Forelimb muscle (tissue), 1 donor: ENCODE measurements around the gene CLSTN2. TPM values are rescaled to one million over a fixed set of nuclear protein-coding genes. Genes with fewer than 3 reads are reported as not detected.
A peak's percentile ranks its signal among the peaks of the same experiment; 100 is the strongest.

Experiments
- DNase-seq: peaks from one replicate; pipeline ENCODE4 v3.0.0-alpha.2; 2013; ENCODE audit warnings: low read depth
- polyA plus RNA-seq: library from polyadenylated mRNA; unstranded; fragments of 120-200 nt; gene quantifications from one replicate; pipeline ENCODE4 v1.2.1, GENCODE V29; 2013; ENCODE audit not compliant: insufficient read length

The CLSTN2 gene
- polyA plus RNA-seq, 1 donor = 2.1 TPM

DNA sequence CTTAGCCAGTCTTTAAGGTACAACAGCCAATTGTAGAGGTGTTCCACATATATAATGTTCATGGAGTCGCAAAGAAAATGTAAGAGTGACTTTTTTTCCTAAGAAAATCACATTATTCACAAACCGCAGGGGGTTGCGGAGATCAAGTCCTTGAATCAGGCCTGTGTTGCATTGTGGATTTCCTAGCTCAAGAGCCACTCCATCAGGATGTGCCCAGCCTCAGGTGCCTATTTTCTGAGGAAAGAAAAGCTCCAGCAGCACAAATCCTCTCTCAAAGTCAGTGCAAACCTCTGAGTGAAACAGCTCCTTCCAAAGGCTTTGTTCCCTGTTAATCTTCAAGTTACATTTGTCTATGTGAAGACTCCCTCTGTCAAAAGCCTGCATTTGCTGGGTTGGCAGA is 349.4 kb downstream of the CLSTN2 start:
- DNase-seq = no peak

DNA sequence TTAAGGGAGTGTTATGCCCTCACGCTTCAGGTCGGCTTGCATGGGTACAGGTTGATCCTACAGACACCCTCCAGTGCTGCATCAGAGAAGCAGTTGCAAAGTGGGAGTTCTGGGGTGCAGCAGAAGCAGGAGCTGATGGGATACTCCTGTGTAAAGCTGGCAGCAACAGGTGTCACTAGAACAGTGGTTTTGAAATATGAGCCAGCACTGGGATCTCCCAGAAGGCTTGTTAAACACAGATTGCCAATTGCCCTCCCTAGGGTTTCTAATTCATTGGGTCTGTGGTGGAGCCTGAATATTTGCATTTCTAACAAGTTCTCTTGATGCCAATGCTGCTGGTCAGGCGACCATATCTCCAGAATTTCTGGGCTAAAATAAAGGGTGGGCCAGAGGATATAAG is 350.4 kb downstream of the CLSTN2 start:
- no peak for DNase-seq

DNA sequence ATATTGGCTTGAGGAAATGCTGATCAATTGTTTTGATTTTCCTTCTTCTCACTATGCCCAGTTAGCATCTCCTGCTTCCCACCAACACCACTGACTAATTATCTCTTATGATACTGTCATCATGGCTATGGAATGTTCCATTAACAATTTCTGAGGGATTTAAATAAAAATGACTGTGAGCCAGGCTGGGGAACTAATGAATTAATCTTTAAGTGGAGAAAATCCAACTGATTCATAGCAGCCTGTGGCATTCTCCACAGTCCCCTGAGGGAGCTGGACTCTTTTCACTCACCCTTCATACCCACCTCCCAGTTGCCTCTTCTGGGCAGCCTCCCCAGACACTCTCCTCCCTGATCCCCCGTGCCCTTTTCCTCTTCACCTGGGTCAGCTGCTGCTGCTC is 353.6 kb downstream of the CLSTN2 start:
- no peak for DNase-seq

DNA sequence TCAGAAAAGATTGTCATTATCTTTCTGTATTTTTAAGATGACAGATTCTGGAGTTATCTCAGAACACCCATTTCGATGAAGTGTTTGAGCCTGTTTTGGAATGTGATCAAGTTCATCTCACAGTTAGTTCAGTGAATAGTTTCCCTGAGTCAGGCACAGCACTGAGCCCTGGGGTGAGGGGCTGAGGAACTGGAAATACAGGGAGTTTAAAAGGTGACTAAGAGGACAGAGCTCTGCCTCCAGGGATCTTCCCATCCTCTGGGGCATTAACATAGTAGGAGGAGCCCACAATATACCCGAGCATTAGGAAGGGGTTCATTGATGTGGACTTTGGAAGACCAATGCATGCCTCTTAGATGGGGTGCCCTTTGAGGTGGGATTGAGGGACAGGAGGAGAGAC is 355.1 kb downstream of the CLSTN2 start:
- DNase-seq = no peak

DNA sequence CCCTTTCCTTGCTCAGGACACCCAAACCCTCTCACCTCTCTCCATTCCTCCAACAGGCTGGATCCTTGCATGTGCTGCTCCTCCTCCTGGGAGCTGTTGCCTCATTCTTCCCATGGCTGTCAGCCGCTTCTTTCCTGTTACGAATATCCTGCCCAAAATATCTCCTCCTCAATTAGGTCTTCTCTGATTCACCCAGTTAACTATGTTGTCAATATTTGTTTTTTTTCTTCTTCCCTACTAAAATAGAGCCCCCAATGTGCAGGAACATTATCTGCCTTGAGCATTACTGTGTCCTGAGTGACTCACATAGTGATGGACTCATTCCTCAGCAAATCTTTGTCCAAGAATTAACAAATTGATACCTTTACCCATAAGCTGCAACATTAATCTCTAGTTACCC is 357.2 kb downstream of the CLSTN2 start:
- DNase-seq = no peak

DNA sequence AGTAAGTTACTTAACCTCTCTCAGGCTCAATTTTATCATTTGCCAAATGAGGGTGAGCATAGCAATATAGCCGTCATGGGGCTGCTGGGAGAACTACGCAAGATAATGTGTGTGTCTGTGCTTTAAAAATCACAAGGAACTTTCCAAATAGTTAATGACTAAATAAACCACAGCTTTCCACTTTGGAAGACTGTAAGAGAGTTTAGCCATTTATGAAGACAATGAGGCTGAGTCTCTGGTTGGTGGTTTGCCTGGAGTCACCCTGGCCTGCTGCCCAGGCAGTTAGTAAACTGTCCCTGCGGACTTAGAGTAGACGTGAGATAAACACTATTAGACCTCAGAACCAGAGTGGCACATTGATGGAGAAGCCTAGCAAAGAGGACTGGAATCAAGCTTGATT is 357.7 kb downstream of the CLSTN2 start:
- DNase-seq = no peak

DNA sequence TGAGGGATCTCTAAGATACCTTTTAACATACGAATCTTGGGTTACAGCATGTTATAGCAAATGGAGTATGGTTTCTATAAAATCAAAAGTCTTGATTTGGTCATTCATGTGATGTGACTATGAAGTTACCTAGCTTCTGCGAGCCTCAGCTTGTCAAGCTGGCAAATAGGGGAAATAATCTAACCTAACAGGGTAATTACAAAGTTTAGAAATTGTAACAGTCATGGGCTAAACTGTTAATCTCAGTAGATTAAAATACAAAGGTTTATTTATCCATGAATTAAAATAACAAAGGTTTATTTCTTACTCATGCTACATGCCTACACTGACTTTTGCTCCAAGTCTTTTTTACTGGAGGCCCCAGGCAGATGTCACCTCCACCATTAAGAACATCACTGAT is 359.1 kb downstream of the CLSTN2 start:
- no peak for DNase-seq

DNA sequence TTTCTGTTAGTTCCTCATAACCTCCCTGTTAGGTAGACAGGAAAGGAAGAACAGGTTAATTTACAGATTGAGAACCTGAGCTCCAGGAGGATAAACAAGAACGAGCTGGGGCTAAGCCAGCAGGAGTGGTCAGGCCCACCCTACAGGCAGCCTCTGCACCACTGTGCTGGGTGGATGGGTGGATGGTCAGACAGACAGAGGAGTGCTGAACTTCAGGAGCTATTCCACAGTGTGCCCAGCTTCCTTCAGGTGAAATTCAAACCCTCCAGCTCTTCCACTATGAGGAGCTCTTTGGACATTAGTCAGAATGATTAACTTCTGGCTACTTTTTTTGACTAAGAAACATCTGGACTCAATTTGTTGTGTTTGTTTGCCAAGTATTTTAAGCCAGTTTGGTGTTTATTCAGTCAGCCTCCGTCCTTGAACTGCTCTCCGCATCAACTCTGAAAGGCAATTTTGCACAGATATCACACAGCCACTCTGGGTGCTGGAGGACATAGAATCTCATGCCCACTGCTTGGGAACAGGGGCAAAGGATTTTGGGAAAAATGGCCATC is 361.9 kb downstream of the CLSTN2 start:
- peak; percentile 35 for DNase-seq

DNA sequence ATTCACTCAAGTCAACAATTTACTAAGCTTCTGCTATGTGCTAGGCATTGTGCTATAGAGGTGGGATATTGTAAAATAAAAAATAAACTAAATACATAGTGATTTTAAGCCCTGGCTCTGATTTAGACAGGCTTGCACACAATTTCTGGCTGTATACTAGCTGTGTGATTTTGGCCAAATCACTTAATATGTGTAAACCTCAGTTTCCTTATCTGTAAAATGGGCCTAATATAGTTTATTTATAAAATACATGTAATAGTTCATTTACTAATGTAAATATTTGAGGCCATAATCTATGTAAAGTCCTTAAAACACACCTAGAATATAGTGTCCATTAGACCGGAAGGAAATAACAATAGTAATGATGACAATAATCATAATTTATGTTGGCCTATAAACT is 363.1 kb downstream of the CLSTN2 start:
- DNase-seq = no peak

DNA sequence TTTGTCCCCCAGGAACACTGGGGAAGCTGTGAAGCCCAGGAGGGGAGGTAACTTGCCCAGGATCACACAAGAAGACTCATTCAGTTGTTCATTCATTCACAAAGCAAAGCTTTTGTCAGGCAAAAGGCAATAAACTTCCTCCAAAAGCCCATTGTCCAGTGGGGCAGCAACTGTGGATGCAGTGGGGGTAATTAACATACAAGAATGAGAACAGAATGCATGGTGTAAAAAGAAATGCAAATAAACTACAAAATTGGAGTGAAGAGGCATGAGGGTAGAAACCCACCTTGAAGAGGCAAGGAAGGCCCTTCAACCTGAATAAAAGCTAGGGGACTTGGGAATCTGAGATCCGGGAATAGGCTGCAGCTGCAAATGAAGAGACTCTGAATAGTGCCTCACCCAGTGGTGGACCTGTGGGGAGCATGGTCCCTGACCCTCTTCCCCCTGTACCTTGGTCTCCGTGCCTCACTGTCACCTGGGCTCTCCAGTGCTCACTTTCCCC is 363.6 kb downstream of the CLSTN2 start:
- DNase-seq = no peak

DNA sequence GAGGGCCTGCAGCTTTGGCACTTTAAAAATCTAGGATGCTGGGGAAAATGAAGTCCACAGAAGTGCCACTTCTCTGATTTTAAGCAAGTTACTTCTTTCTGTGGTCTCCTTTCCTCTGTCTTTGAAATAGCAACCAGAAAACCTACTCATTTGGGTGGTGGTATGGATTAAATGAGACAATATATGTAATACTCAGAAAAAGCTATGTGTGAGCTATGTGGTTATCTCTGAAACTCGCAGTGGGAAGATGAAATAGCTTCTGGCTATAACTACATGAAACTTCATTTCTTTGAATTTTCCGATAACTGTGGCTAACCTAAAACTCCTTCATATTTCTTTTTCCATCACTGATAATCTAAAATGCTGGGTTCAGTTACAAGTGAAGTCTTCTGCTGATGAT is 368.9 kb downstream of the CLSTN2 start:
- no peak for DNase-seq

DNA sequence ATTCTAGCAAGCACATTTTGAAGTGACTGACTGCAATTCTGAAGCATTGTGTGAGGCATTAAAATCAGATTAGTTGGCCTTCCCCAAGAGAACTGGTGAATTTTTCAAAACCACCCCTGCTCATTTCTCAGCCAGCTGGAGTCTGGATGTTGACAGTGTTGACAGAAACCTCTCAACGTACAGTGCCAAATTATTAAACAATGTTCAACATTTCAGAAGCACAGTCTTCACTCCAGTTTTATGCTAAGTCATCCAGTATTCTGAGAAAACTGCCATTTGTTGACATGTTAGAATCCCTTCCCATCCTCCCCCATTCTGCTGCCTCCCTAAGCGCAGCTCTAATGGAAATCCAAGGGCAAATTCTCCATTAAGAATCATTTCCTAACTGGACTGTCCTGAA is 373.6 kb downstream of the CLSTN2 start:
- no peak for DNase-seq

DNA sequence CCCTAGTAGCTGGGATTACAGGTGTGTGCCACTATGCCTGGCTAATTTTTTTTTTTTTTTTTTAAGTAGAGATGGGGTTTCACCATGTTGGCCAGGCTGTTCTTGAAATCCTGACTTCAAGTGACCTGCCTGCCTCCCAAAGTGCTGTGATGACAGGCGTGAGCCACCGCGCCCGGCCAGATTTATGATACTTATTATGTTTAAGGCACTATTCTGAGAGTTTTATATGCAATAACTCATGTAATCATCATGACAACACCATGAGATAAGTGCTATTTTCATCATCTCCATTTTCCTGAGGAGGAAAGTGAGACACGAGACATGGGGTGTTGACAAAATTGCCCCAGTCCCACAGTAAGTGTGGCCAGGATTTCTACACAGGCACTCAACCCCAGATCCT is 376.4 kb downstream of the CLSTN2 start:
- DNase-seq = no peak

DNA sequence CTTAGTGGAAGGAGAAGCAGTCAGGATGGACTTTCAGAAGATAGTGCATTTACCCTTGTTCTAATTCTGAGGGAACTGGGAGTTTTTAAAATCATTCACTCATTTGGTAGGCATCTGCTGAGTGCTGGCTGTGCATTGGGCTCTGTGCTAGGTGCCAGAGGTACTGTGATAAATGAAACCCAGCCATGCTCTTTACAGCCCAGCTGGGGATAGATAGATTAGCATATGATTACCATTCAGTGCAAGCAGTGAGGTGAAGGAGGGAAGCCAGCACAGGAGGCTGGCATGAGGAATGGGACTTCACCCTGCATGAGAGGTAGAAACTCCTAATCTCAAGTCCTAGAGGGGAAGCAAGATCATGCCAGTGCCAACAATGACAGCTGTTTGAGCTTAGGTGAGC is 381.0 kb downstream of the CLSTN2 start:
- DNase-seq = no peak

DNA sequence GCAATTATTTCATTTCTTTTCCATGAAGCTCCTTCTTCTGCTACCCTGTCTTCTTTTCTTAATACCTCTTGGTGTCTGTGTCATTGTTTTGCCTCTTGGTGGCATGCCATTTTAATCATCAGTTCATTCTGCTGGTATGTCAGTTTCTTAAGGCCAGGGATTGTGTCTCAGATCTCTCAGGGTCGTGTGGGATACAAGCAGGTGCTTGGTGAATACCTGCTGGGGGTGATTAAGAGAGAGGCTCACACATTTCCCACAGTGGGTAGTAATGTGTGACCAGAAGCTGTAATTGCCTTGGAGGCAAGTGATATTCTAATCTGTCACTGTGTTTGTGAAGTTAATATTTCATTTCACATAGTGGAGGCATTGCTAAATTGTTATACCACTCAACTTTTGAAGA is 381.5 kb downstream of the CLSTN2 start:
- DNase-seq = no peak

DNA sequence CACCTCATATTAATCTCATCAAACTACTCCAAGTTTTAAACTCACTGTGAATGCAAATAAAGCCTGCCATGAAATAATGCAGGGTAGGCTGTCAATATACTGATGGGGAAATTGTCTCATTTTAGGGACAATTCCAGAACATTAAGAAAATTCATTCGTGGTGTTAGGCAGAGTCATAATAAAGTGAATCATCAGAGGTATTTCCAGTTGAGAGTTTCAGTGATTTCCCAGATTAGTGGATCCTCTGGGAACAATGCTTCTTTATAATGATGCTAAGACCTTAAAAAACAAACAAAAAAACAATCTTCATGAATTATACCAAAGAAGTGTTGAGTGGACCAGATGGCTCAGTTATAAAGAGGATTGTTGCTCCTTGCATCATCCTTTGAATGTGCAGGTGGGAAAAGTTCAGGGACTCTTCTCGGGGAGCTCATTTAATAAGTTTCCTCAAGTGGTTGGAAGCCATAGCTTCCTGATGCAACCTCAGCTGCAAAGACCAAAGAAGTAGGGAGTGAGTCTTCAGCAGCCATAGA is 381.9 kb downstream of the CLSTN2 start:
- DNase-seq = no peak

DNA sequence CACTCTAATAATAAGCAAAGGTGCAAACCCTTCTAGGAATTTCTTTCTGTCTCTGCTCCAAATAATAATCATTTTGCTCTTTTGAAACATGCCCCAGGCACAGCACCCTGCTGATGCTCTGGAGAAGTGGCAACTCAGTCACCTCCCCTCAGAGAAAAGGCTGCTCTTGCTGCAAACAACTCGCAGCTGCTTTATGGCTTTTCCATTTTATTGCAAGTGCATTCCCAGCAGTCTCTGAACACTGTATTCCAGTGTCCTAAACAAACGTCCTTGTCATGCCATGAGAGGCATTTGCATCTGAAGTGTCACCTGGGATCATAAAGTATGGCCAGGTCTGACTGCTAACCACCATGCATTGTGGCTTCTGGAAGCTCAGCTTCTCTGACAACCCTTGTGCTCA is 384.8 kb downstream of the CLSTN2 start:
- DNase-seq = no peak

DNA sequence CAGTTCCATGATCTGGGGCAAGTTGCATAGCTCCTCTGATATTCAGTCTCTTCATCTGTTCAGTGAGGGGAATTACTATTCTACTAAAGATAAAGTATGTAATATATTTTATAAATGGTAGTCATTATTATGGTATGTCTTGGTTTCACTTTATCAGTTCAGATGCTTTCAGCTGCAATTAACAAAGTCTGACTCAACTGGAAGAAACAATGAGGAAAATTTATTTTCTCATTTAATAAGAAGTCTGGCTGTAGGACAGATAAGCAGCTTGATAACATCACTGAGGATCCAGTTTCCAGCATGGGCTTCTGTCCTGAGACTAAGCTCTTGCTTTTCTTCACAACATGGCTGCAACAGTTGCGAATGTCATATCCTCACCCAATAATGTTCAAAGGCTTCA is 388.6 kb downstream of the CLSTN2 start:
- no peak for DNase-seq

DNA sequence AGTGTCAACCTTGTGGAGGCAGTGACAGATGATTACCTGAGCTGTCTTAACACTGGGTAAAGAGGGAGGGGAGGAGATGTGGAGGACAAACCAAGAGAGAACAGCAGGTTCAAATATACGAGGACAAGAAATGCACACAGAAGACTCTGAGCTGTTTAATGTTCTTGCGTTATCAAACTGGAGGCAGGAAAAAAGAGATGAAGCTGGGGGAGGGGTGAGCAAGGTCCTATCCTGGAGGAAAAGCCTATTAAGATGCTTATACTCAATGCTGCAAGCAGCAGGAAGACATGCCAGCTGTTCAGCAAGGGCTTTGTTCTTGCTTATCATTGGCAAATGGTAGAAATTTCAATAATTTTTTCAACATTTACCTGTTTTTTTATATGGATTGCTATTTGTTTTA is 397.1 kb downstream of the CLSTN2 start:
- no peak for DNase-seq

DNA sequence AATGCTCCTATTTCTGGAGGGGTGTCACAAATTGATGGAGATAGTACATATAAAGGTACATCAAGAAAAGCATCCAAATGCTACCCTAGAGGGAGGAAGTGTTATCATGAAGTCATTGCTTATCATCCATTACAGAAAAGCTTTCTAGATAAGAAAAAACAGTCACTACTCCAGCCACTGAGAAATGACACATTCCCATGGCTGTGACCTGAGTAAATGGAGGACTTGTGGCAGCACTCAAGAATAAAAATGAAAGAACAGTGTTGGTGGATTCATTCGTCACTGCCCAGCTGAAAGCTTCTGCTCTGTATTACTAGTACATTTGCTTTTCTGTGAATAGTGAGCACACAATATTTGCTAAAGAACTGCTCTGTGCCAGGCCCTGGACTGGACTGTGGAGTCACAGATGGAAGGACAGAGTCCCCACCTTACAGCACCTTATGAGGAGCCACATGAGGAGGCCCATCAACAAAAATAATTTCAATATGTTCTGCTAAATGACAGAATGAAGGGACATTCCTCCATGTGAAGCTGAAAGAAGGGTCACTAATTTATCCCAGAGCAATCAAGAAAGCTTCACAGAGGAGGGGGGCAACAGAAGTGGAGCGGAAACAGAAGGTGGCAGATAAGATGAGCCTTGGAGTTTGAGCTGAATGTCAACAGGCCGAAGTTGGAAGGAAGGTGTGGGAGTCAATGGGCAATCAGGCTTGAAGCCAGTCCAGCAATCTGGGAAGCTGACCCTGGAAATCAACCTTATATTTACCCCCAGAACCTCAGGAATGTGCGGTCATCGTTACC is 399.3 kb downstream of the CLSTN2 start:
- no peak for DNase-seq

DNA sequence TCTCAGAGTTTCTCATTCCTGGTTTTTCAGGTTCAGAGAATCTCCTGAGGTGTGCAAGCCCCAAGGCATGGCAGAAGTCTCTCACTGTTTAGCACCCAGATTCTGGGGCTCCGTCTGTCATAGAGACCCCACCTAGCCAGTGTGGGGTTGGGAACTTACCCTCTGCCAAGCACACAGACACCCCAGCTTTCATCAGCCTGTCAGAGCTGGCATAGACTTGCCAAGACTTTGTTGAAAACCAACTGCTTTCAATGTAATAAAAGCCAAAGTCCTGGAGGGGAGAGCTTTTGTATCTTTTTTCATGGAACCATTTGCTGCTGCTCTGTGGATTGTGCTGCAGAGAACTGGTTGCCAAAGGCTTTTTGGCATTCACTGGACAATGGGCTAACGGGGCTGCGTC is 401.5 kb downstream of the CLSTN2 start:
- no peak for DNase-seq

DNA sequence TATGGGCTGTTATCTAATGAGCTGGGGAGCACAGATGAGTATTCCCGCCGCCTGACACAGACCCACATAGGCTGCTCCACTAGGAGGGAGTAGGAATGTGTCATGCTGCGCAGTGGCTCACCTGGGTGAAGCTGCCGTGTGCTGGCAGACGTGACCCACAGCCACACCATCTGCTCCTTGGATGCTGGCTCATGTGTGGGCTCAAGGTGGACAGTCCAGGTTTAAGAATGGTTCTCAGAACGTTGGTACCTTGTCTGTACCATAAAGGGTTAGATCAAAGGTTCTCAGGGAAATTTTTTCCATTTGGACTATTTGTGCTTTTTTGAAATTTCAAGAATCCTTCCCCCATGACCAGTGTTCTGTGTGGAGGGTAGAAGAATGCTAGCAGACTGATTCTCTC is 403.9 kb downstream of the CLSTN2 start:
- no peak for DNase-seq

DNA sequence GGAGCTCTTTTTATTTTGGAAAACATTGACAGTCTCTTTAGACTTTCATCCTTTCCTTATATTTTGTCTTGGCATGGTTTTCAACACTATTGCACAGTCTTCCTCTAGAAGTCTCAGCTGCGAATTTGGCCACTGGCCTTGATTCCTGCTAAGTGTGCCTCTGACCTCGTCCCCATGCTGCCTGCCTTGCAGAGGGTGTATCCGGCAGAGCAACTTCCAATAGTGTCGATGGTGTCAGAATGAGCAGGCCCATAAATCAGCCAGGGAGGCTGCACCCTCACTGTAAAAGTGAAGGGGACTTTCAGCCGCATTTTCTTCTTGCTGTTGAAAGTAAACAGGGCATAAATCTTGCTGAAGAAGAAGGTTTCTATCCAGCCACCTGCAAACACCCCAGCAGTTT is 406.2 kb downstream of the CLSTN2 start:
- DNase-seq = no peak
